K562 (cell line): ENCODE data around the gene NARF. TPM values are rescaled to one million over a fixed set of nuclear protein-coding genes. Genes with fewer than 3 reads are reported as not detected.

Source experiments
- CREBBP ChIP-seq: IDR thresholded peaks from one replicate; pipeline ENCODE4 v1.6.1; 2012; ENCODE audit warnings: low read depth, mild to moderate bottlenecking, control low read depth, inconsistent platforms, low read length
- CTCF ChIP-seq, 3 experiments: IDR thresholded peaks in 2 of 3; conservative IDR thresholded peaks in 1 of 3; 2 replicates each; pipeline ENCODE4 v1.5.1; 2011 to 2012; ENCODE audit warnings: low read length in 3 of 3, mild to moderate bottlenecking in 3 of 3, control low read depth in 2 of 3, improper control_type of control experiment in 1 of 3, inconsistent platforms in 1 of 3, low read depth in 1 of 3, mixed read lengths in 1 of 3, moderate library complexity in 1 of 3; ENCODE audit not compliant: insufficient read depth in 2 of 3
- EGR1 ChIP-seq: fragments of 450-650 bp; conservative IDR thresholded peaks from 2 replicates; pipeline ENCODE4 v1.6.1; 2017; ENCODE audit warnings: mild to moderate bottlenecking
- ELF4 ChIP-seq: fragments of 450-650 bp; formaldehyde crosslinking; IDR thresholded peaks from 2 replicates; pipeline ENCODE4 v1.4.0; 2022; ENCODE audit warnings: missing genetic modification characterization
- KDM5B ChIP-seq: fragments of 200-600 bp; sonication (generic); IDR thresholded peaks from 2 replicates; pipeline ENCODE4 v1.6.1; 2012; ENCODE audit warnings: low read depth, mild to moderate bottlenecking, moderate library complexity, low read length, control low read depth, inconsistent platforms; ENCODE audit not compliant: insufficient replicate concordance
- NFXL1 ChIP-seq: fragments of 450-650 bp; formaldehyde crosslinking; IDR thresholded peaks from 2 replicates; pipeline ENCODE4 v1.4.0; 2021; ENCODE audit warnings: mild to moderate bottlenecking
- PTRF ChIP-seq: fragments of 450-650 bp; IDR thresholded peaks from 2 replicates; pipeline ENCODE4 v1.6.1; 2016; ENCODE audit warnings: mild to moderate bottlenecking, missing genetic modification characterization, missing compliant biosample characterization
- SMARCE1 ChIP-seq: fragments of 450-650 bp; IDR thresholded peaks from 2 replicates; pipeline ENCODE4 v1.7.1; 2016; ENCODE audit warnings: mild to moderate bottlenecking
- SNAPC5 ChIP-seq: fragments of 250-450 bp; sonication (Bioruptor Pico); IDR thresholded peaks from 2 replicates; pipeline ENCODE4 v1.8.0; 2021; ENCODE audit warnings: moderate library complexity, mild to moderate bottlenecking, inconsistent platforms
- ZBTB33 ChIP-seq: sonication (generic); formaldehyde crosslinking; IDR thresholded peaks from 2 replicates; pipeline ENCODE4 v1.8.1; 2023; ENCODE audit warnings: mild to moderate bottlenecking, missing genetic modification reagents
- ZNF124 ChIP-seq: sonication (generic); formaldehyde crosslinking; IDR thresholded peaks from 2 replicates; pipeline ENCODE4 v1.8.1; 2022; ENCODE audit warnings: missing genetic modification reagents
- ZNF239 ChIP-seq: fragments of 250-450 bp; sonication (Bioruptor Pico); IDR thresholded peaks from 2 replicates; pipeline ENCODE4 v1.4.0; 2020; ENCODE audit warnings: mild to moderate bottlenecking
- ZNF384 ChIP-seq: IDR thresholded peaks from 2 replicates; pipeline ENCODE4 v1.6.1; 2012; ENCODE audit warnings: low read depth, low read length, improper control_type of control experiment
- polyA plus RNA-seq, 8 experiments: library from polyadenylated mRNA; depleted of rRNA in 4 of 8; stranded (reverse) in 5 of 8; unstranded in 3 of 8; fragments of >200 nt; fragmentation: Nextera tagmentation in 2 of 8; fragmentation: Illumina TruSeq in 1 of 8; extraction: Ambion mirVana in 2 of 8; extraction: Trizol in 1 of 8; gene quantifications; 2 replicates each; pipeline versions ENCODE4 v1.2.1 to v1.2.3, GENCODE V29; 2011 to 2014; ENCODE audit warnings: inconsistent platforms in 1 of 8, missing spikeins in 1 of 8
- total RNA-seq, 7 experiments: library from RNA; depleted of rRNA in 6 of 7; stranded (reverse); fragments of >200 nt in 6 of 7; fragmentation: Illumina TruSeq in 2 of 7; extraction: Trizol in 2 of 7; gene quantifications; 2 replicates each; pipeline versions ENCODE4 v1.2.1 to v1.2.3, GENCODE V29; 2011 to 2021; ENCODE audit warnings: low replicate concordance in 1 of 7

NARF gene
- total and polyA plus RNA-seq, 9 of the 15 experiments (the other 6 are each of a cell fraction or from before 2014, with no cell fraction given) = 60.4 to 423 (median 132) TPM

GRCh38 chr17:82432017-82432416 lies 26.5 kb upstream of the NARF start (continued):
- TF ChIP-seq ZBTB33 (CRISPR knock-in tag) (no peak), NFXL1 (CRISPR knock-in tag) (no peak), EGR1 (peak; percentile 25; the same call in 1 of the 2 replicates), ZNF384 (no peak), ZNF124 (no peak), SNAPC5 (no peak), SMARCE1 (no peak), PTRF (tag) (no peak), ELF4 (CRISPR knock-in tag) (no peak), CREBBP (no peak), ZNF239 (CRISPR knock-in tag) (no peak), KDM5B (no peak), CTCF (IDR thresholded peaks at IDR 0.05 in 2 of 3, conservative IDR thresholded peaks at IDR 0.05 in 1 of 3; ENCODE audit: insufficient read depth in 2 of 3, low read depth in 1 of 3, low read length in 3 of 3) (0 out of 6 replicates have a peak, but pooled peaks of 1 of the 3 experiments have one; percentile 12)
